HPDE6-E6E7 (cell line): ENCODE measurements around the gene PRKCSH.
"Not testable (repeated sequence)": the region's sequence is repeated elsewhere in the genome, so short reads cannot be mapped to it uniquely, and the experiment has no call there.

Experiments
- DNase-seq: peaks from one replicate; pipeline ENCODE4 v3.0.0; 2011; ENCODE audit warnings: missing footprints; ENCODE audit errors: extremely low spot score

The PRKCSH gene, protein sequence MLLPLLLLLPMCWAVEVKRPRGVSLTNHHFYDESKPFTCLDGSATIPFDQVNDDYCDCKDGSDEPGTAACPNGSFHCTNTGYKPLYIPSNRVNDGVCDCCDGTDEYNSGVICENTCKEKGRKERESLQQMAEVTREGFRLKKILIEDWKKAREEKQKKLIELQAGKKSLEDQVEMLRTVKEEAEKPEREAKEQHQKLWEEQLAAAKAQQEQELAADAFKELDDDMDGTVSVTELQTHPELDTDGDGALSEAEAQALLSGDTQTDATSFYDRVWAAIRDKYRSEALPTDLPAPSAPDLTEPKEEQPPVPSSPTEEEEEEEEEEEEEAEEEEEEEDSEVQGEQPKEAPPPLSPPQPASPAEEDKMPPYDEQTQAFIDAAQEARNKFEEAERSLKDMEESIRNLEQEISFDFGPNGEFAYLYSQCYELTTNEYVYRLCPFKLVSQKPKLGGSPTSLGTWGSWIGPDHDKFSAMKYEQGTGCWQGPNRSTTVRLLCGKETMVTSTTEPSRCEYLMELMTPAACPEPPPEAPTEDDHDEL

DNA sequence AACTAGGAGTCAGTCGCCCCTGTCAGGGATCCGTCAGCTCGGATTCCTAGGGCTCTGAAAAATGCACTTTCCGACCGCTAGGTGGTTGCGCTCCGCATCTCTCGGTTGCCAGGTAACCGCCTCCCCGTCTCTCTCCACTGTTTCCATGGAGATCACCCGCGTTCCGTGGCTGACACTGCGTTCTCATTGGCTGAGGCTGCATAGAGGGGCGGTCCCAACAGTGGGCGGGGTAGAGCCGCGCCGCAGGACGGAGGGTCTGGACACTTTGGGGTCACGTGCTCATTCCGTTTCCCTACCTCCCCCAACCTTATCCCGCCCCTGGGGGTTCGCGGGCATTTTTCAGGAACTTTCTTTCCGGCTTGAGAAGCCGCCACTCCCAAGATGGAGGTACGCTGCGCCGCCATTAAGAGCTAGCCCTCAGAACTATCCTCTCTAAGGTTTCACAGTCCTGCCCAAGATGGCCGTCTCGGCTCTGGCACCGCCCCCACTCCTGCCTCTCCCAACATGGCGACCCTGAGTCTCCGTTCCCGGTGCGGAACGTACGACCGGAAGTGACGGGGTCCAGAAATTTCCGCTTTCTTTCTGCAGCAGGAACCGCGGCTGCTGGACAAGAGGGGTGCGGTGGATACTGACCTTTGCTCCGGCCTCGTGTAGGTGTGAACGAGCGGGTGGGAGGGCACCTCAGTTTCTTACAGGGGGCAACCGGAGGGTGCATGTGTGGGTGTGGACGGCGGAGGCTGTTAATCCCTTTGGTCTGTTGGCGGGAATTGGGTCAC is at the start of gene PRKCSH, which contains the start of gene ODAD3:
PRKCSH (plus strand) TSS at position 579 of the 776 bp plus-strand sequence. CDS start 483 bp downstream, outside the sequence.
ODAD3 (minus strand) TSS at position 65 of the 776 bp plus-strand sequence. CDS start 105 bp downstream, outside the sequence.
- DNase-seq: peak; percentile 99

- DNase-seq: no peak
These were observed 48.0 kb upstream of the PRKCSH start for GRCh38 chr19:11387162-11388034.

DNA sequence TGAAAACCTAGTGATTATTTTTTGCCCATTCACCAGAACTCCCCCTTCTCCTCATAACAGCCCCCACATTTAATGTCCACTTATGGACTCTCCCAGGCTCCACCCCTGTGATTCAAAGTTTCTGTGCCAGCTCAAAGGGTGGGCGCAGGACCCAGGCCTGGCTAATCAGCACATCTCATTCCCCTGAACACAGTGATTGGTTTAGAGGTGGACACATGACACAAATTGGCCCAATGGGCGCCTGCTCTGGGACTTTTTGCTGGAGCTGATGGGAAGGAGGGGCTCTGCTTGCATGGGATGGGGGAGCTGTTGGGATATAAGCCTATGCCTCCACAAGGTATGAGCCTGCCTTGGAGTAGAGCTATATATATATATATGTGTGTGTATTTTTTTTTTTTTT is 45.1 kb upstream of the PRKCSH start:
- no peak for DNase-seq

- no peak for DNase-seq
These were observed 44.3 kb upstream of the PRKCSH start for GRCh38 chr19:11390933-11391680.

DNA sequence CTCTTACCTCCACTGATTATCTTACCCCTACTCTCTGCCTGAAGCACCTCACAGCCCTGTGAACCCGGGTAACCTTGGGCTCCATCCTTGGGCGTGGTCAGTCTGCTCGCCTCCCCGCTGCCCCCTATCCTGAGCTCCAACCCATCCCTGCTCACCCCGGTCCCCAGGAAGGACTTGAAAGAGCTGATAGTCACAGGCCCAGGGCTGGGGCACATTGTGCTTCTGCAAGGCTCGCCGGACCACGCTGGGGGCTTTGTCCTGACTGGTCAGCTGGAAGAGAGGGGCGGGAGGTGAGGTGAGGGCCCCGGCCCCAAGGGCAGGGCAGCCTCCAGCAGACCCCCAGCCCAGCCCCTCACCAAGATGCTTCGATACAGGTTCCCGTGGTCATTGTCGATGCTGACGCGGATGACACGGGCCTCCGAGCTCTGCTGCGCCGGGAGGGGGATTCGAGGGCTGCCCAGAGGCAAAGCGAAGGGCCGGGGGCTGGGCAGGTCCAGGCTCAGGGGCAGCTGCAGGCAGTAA is 38.3 kb upstream of the PRKCSH start:
- no peak for DNase-seq

DNA sequence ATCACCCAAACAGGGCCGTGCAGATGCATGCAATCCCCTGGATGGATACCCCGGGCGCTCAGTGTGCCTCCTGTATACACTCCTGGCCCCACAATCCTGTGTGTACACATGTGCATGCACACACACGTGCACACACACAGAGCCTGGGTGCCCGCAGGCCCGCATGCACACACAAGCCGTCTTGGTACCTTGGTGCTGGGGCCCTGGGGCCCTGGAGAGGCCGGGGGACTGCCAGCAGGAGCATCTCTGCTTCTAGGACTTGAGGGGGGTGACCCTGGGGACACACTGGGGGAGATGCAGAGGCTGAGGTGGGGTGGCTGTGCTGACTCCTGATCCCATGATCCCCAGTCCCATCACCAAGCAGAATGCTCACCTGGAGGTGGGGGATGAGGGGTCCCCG is 35.8 kb upstream of the PRKCSH start:
- DNase-seq: no peak

DNA sequence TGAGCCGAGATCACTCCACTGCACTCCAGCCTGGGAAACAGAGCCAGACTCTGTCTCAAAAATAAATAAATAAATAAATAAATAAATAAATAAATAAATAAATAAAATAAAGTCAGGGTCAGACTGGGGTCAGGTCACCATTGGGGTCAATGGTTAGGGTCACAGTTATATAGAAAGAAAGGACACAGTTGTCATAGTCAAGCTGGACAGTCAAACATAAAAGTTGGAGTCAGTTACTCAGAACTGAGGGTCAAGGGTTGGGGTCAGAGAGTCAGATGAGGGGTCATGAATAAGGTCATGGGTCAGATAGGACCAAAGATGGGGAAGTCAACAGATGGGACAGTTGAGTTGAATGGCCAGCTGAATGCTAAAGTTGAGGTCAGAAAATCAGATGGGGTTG is 34.6 kb upstream of the PRKCSH start:
- no peak for DNase-seq

- DNase-seq: no peak
These were observed 33.5 kb upstream of the PRKCSH start for GRCh38 chr19:11401808-11402543.

DNA sequence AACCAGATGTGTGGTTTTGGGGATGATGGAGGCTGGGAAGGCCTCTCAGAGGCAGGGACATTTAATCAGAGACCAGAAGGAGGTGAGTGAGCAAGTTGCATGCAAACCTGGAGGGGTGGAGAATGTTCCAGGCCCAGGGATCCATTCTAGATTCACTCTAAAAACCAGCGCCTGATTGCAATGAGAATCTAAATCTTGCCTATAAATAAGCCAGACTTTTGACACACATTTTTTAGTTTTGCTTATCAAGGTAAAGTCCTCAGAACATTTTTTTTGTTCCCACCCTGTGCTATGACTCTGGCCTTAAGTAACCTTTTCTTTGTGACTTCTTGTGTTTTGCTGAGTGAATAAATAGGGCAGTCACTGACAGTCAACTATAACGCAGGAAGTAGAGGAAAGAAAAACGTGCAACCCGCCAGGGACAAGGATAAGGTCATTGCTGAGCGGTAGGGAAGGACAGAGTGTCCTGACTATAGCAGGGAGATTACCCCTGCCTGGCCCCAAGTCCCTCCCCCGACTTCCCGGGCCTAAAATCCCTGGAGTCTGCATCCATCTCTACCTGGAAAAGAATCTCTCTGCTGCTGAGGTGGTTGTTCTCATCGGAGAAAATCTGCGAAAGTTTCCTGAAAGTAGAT is 30.7 kb upstream of the PRKCSH start:
- no peak for DNase-seq

GRCh38 chr19:11405846-11406643 is 29.4 kb upstream of the PRKCSH start:
- no peak for DNase-seq

GRCh38 chr19:11406703-11407236 is 28.7 kb upstream of the PRKCSH start:
- DNase-seq: not testable (repeated sequence)

GRCh38 chr19:11408591-11408990 is 26.8 kb upstream of the PRKCSH start:
- no peak for DNase-seq

- DNase-seq: no peak
These were observed 24.8 kb upstream of the PRKCSH start for GRCh38 chr19:11410682-11411081.

DNA sequence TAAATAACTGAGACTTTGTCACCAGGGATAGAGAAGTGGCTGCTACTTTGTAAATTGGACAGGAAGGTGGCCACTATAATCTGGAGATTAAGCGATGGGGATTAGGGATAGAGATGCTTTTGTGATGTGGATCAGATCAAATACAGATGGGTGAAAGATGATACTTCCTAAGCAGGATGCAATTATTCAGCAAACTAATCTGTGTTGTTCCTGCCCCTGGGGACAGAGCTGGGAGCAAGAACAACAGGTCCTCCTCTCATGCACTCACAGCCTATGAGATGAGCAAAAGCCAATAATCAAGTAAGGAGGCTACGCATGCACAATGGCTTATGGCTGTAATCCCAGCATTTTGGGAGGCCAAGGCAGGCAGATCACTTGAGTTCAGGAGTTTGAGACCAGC is 20.9 kb upstream of the PRKCSH start:
- no peak for DNase-seq

DNA sequence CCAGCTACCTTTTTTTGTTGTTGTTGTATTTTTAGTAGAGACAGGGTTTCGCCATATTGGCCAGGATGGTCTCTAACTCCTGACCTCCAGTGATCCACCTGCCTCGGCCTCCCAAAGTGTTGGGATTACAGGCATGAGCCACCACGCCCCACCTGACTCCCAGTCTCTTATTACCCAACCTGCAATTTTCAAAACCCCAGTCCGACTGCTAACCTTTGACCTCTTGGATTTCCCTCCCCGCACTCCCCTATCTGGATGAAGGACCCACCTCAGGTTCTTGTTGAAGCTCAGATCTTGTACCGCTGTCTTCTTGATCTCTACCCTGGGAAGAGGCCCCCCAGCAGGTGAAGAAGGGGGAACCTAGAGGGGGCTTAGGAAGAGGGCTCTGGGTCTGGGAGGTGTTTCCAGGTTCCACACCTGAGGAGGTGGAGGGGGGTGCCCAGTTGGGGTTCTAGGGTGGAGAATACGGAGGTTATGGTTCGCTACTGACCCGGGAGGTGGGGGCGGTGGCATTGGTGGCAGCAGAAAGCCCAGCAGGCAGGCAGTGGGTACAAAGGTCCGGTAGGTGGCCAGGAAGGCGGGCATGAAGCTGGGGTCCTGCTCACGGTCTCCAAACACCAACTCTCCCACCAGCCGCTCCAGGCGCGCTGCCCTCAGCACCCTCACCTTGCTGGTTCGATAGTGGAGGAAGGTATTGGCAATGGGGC is 18.9 kb upstream of the PRKCSH start:
- DNase-seq: no peak

GRCh38 chr19:11418094-11418548 is 17.3 kb upstream of the PRKCSH start:
- no peak for DNase-seq
